K562 (cell line): ENCODE data around the gene EN1. TPM values are rescaled to one million over a fixed set of nuclear protein-coding genes. Genes with fewer than 3 reads are reported as not detected.

Experiments used
- ARNT ChIP-seq, 2 experiments: fragments of 450-650 bp; IDR thresholded peaks; 2 replicates each; pipeline ENCODE4 v1.6.1; 2016; ENCODE audit warnings: mild to moderate bottlenecking in 1 of 2
- CBFB ChIP-seq: sonication (generic); formaldehyde crosslinking; IDR thresholded peaks from 2 replicates; pipeline ENCODE4 v1.4.0; 2020; ENCODE audit warnings: mild to moderate bottlenecking, missing genetic modification reagents
- CXXC5 ChIP-seq: fragments of 250-450 bp; sonication (Bioruptor Pico); IDR thresholded peaks from 2 replicates; pipeline ENCODE4 v1.8.0; 2022; ENCODE audit warnings: inconsistent platforms, mild to moderate bottlenecking, moderate library complexity
- EGR1 ChIP-seq: fragments of 450-650 bp; conservative IDR thresholded peaks from 2 replicates; pipeline ENCODE4 v1.6.1; 2017; ENCODE audit warnings: mild to moderate bottlenecking
- FOS ChIP-seq: IDR thresholded peaks from 3 replicates; pipeline ENCODE4 v1.6.1; 2011; ENCODE audit not compliant: insufficient read length; ENCODE audit errors: extremely low read depth
- HDAC2 ChIP-seq: fragments of 450-650 bp; IDR thresholded peaks from 2 replicates; pipeline ENCODE4 v1.6.1; 2016; ENCODE audit warnings: mild to moderate bottlenecking
- ILK ChIP-seq: fragments of 450-650 bp; IDR thresholded peaks from 2 replicates; pipeline ENCODE4 v1.6.1; 2016; ENCODE audit warnings: missing genetic modification characterization, low read depth, mild to moderate bottlenecking, missing compliant biosample characterization, moderate library complexity, borderline replicate concordance
- MAFF ChIP-seq: IDR thresholded peaks from 2 replicates; pipeline ENCODE4 v1.6.1; 2012; ENCODE audit warnings: low read length, improper control_type of control experiment
- MBD2 ChIP-seq: sonication (generic); IDR thresholded peaks from 2 replicates; pipeline ENCODE4 v1.6.1; 2016; ENCODE audit warnings: low read depth, borderline replicate concordance
- SMARCC2 ChIP-seq: fragments of 450-650 bp; IDR thresholded peaks from 2 replicates; pipeline ENCODE4 v1.6.1; 2017; ENCODE audit warnings: antibody characterized with exemption, moderate library complexity, mild to moderate bottlenecking, low read depth
- STAT5A ChIP-seq: IDR thresholded peaks from 2 replicates; pipeline ENCODE4 v1.6.1; 2012; ENCODE audit warnings: low read length, inconsistent platforms, borderline replicate concordance
- TBP ChIP-seq: optimal IDR thresholded peaks from 2 replicates; pipeline ENCODE3; 2011; ENCODE audit warnings: low read depth, low read length, improper control_type of control experiment
- TEAD4 ChIP-seq, 2 experiments: sonication (generic) in 1 of 2; formaldehyde crosslinking in 1 of 2; IDR thresholded peaks; 2 replicates each; pipeline versions ENCODE4 v1.6.1 to v1.8.0; 2012 to 2022; ENCODE audit warnings: borderline replicate concordance in 1 of 2, inconsistent platforms in 1 of 2, low read length in 1 of 2, mild to moderate bottlenecking in 1 of 2, missing genetic modification reagents in 1 of 2
- WHSC1 ChIP-seq: IDR thresholded peaks from one replicate; pipeline ENCODE4 v1.6.1; 2012; ENCODE audit warnings: low read length, control low read depth, inconsistent platforms
- XRCC5 ChIP-seq: fragments of 200-400 bp; formaldehyde crosslinking; IDR thresholded peaks from 2 replicates; pipeline ENCODE4 v1.6.1; 2017; ENCODE audit warnings: low read depth, mild to moderate bottlenecking, low read length
- YY1 ChIP-seq, 3 experiments: IDR thresholded peaks; 2 replicates each; pipeline ENCODE4 v1.6.1; 2011; ENCODE audit warnings: low read length in 2 of 3, mild to moderate bottlenecking in 2 of 3, moderate library complexity in 2 of 3, borderline replicate concordance in 1 of 3, control low read depth in 1 of 3, low read depth in 1 of 3; ENCODE audit not compliant: insufficient read depth in 3 of 3, insufficient replicate concordance in 2 of 3, control insufficient read depth in 1 of 3, insufficient read length in 1 of 3; ENCODE audit errors: extremely low read depth in 1 of 3
- ZNF551 ChIP-seq: fragments of 250-450 bp; sonication (Bioruptor Pico); IDR thresholded peaks from 2 replicates; pipeline ENCODE4 v1.5.0; 2021; ENCODE audit warnings: mild to moderate bottlenecking, moderate library complexity
- polyA plus RNA-seq, 8 experiments: library from polyadenylated mRNA; depleted of rRNA in 4 of 8; stranded (reverse) in 5 of 8; unstranded in 3 of 8; fragments of >200 nt; fragmentation: Nextera tagmentation in 2 of 8; fragmentation: Illumina TruSeq in 1 of 8; extraction: Ambion mirVana in 2 of 8; extraction: Trizol in 1 of 8; gene quantifications; 2 replicates each; pipeline versions ENCODE4 v1.2.1 to v1.2.3, GENCODE V29; 2011 to 2014; ENCODE audit warnings: inconsistent platforms in 1 of 8, missing spikeins in 1 of 8
- total RNA-seq, 7 experiments: library from RNA; depleted of rRNA in 6 of 7; stranded (reverse); fragments of >200 nt in 6 of 7; fragmentation: Illumina TruSeq in 2 of 7; extraction: Trizol in 2 of 7; gene quantifications; 2 replicates each; pipeline versions ENCODE4 v1.2.1 to v1.2.3, GENCODE V29; 2011 to 2021; ENCODE audit warnings: low replicate concordance in 1 of 7
- TF ChIP-seq, protein P1 (sequence below), 2 experiments: fragments of 150-350 bp in 1 of 2; IDR thresholded peaks; 2 replicates each; pipeline ENCODE4 v1.6.1; 2012 to 2016; ENCODE audit warnings: low read depth in 2 of 2, low read length in 2 of 2, mild to moderate bottlenecking in 1 of 2, moderate library complexity in 1 of 2
- TF ChIP-seq, protein P2 (sequence below), 2 experiments: IDR thresholded peaks in 1 of 2; conservative IDR thresholded peaks in 1 of 2; 2 replicates each; pipeline ENCODE4 v1.6.1; 2016; ENCODE audit warnings: low read depth in 2 of 2, mild to moderate bottlenecking in 1 of 2, missing compliant biosample characterization in 1 of 2, missing genetic modification characterization in 1 of 2, moderate library complexity in 1 of 2
- TF ChIP-seq, protein P3 (sequence below): fragments of 250-450 bp; sonication (Bioruptor Pico); IDR thresholded peaks from 2 replicates; pipeline ENCODE4 v1.5.0; 2020; ENCODE audit warnings: mild to moderate bottlenecking

The EN1 gene
- total and polyA plus RNA-seq, 9 of the 15 experiments (the other 6 are each of a cell fraction or from before 2014, with no cell fraction given): 0.06 to 2.0 (median 0.51) TPM

DNA sequence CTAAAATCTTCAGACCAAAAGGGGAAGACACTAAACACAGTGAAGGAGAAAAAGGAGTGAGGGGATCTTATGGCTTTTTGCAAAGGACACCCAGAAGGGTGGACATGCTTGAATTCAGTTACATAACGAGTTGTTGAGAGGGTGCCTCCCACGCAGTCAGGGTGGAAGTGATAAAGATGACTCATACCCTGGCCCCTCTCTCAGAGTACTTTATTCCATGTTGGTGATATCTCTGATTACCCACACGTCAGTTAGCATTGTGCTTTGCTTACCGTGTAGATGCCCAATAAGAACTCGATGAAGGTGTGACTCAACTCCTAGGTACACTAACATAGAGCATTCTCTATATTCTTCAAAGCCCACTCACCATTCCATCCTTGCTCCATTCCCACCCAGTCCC lies 44.4 kb downstream of the EN1 start (continued):
- peak; percentile 67 for TF ChIP-seq CXXC5
- no peak for TF ChIP-seq ILK (tag)
- TF ChIP-seq TBP: no peak
- peak; percentile 73 for TF ChIP-seq MBD2
- TF ChIP-seq, protein P1, sequence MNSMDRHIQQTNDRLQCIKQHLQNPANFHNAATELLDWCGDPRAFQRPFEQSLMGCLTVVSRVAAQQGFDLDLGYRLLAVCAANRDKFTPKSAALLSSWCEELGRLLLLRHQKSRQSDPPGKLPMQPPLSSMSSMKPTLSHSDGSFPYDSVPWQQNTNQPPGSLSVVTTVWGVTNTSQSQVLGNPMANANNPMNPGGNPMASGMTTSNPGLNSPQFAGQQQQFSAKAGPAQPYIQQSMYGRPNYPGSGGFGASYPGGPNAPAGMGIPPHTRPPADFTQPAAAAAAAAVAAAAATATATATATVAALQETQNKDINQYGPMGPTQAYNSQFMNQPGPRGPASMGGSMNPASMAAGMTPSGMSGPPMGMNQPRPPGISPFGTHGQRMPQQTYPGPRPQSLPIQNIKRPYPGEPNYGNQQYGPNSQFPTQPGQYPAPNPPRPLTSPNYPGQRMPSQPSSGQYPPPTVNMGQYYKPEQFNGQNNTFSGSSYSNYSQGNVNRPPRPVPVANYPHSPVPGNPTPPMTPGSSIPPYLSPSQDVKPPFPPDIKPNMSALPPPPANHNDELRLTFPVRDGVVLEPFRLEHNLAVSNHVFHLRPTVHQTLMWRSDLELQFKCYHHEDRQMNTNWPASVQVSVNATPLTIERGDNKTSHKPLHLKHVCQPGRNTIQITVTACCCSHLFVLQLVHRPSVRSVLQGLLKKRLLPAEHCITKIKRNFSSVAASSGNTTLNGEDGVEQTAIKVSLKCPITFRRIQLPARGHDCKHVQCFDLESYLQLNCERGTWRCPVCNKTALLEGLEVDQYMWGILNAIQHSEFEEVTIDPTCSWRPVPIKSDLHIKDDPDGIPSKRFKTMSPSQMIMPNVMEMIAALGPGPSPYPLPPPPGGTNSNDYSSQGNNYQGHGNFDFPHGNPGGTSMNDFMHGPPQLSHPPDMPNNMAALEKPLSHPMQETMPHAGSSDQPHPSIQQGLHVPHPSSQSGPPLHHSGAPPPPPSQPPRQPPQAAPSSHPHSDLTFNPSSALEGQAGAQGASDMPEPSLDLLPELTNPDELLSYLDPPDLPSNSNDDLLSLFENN (IDR thresholded peaks at IDR 0.05; ENCODE audit: low read depth in 2 of 2, low read length in 2 of 2): peak in 1 of 2 experiments; percentile 73; a peak in 2 of 4 replicates
- TF ChIP-seq ARNT (IDR thresholded peaks at IDR 0.05): peak in 1 of 2 experiments; percentile 60; a peak in 1 of 4 replicates
- no peak for TF ChIP-seq WHSC1
- no peak for TF ChIP-seq CBFB
- TF ChIP-seq, protein P2, sequence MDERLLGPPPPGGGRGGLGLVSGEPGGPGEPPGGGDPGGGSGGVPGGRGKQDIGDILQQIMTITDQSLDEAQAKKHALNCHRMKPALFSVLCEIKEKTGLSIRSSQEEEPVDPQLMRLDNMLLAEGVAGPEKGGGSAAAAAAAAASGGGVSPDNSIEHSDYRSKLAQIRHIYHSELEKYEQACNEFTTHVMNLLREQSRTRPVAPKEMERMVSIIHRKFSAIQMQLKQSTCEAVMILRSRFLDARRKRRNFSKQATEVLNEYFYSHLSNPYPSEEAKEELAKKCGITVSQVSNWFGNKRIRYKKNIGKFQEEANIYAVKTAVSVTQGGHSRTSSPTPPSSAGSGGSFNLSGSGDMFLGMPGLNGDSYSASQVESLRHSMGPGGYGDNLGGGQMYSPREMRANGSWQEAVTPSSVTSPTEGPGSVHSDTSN (CRISPR knock-in tag; IDR thresholded peaks at IDR 0.05; ENCODE audit: low read depth): no peak
- TF ChIP-seq, protein P2 (tag; conservative IDR thresholded peaks at IDR 0.05; ENCODE audit: low read depth): no peak
- TF ChIP-seq, protein P3, sequence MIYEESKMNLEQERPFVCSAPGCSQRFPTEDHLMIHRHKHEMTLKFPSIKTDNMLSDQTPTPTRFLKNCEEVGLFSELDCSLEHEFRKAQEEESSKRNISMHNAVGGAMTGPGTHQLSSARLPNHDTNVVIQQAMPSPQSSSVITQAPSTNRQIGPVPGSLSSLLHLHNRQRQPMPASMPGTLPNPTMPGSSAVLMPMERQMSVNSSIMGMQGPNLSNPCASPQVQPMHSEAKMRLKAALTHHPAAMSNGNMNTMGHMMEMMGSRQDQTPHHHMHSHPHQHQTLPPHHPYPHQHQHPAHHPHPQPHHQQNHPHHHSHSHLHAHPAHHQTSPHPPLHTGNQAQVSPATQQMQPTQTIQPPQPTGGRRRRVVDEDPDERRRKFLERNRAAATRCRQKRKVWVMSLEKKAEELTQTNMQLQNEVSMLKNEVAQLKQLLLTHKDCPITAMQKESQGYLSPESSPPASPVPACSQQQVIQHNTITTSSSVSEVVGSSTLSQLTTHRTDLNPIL (CRISPR knock-in tag): no peak
- peak; percentile 80 for TF ChIP-seq FOS
- TF ChIP-seq MAFF: no peak
- peak; percentile 92 for TF ChIP-seq SMARCC2
- peak; percentile 77 for TF ChIP-seq STAT5A
- peak; percentile 97 for TF ChIP-seq EGR1
- no peak for TF ChIP-seq YY1 (IDR thresholded peaks at IDR 0.05; ENCODE audit: borderline replicate concordance in 1 of 3, control insufficient read depth in 1 of 3, extremely low read depth in 1 of 3, insufficient read depth in 3 of 3, insufficient read length in 1 of 3, insufficient replicate concordance in 2 of 3, low read depth in 1 of 3, low read length in 2 of 3)
- TF ChIP-seq XRCC5: no peak
- peak; percentile 86 for TF ChIP-seq TEAD4 (IDR thresholded peaks at IDR 0.05; ENCODE audit: low read length)
- TF ChIP-seq TEAD4 (CRISPR knock-in tag; IDR thresholded peaks at IDR 0.05; ENCODE audit: borderline replicate concordance): no peak
- TF ChIP-seq HDAC2: peak; percentile 66; the same call in 1 of the 2 replicates
- TF ChIP-seq ZNF551 (CRISPR knock-in tag): no peak
